Lower leg skin (tissue), 3 donors: ENCODE measurements around the gene LSM2.
"Not testable (repeated sequence)": the region's sequence is repeated elsewhere in the genome, so short reads cannot be mapped to it uniquely, and the experiment has no call there.

Experiments used
- POLR2A ChIP-seq, 2 donors: fragments of 450-650 bp; IDR thresholded peaks; one replicate each; pipeline ENCODE4 v1.6.1; 2016 to 2017; ENCODE audit warnings: antibody characterized with exemption in 2 of 2, mild to moderate bottlenecking in 1 of 2, moderate library complexity in 1 of 2
- TF ChIP-seq, protein P1 (sequence below), 3 donors: fragments of 450-650 bp; IDR thresholded peaks; one replicate each; pipeline ENCODE4 v1.5.1; 2016; ENCODE audit warnings: antibody characterized with exemption in 3 of 3, mild to moderate bottlenecking in 3 of 3, moderate library complexity in 2 of 3

DNA sequence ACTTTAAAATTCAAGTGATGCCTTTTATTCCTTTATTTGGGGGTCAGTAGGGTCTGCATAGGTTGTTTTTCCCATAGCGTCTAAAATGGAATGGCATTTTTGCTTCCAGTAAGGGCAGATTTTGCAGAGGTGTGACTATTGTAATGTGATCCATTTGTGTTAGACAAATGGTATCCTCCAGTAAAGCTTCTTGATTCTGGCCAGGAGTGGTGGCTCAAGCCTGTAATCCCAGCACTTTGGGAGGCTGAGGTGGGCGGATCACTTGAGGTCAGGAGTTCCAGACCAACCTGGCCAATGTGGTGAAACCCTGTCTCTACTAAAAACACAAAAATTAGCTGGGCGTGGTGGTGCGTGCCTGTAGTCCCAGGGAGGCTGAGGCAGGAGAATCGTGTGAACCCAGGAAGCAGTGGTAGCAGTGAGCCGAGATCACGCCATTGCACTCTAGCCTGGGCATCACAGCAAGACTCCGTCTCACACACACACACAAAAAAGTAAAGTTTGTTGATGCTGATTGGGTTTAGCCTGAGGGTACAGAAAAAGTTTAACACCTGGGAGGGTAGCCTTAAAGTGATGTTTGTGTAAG is 11.3 kb upstream of the LSM2 start:
- TF ChIP-seq, protein P1, sequence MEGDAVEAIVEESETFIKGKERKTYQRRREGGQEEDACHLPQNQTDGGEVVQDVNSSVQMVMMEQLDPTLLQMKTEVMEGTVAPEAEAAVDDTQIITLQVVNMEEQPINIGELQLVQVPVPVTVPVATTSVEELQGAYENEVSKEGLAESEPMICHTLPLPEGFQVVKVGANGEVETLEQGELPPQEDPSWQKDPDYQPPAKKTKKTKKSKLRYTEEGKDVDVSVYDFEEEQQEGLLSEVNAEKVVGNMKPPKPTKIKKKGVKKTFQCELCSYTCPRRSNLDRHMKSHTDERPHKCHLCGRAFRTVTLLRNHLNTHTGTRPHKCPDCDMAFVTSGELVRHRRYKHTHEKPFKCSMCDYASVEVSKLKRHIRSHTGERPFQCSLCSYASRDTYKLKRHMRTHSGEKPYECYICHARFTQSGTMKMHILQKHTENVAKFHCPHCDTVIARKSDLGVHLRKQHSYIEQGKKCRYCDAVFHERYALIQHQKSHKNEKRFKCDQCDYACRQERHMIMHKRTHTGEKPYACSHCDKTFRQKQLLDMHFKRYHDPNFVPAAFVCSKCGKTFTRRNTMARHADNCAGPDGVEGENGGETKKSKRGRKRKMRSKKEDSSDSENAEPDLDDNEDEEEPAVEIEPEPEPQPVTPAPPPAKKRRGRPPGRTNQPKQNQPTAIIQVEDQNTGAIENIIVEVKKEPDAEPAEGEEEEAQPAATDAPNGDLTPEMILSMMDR (IDR thresholded peaks at IDR 0.05): not testable (repeated sequence)
- TF ChIP-seq POLR2A (IDR thresholded peaks at IDR 0.05): not testable (repeated sequence)
